HG02610 (cell line): ENCODE measurements around the gene CTNND2.
A peak's percentile ranks its signal among the peaks of the same experiment; 100 is the strongest.

Experiments
- ATAC-seq: cut with Tn5 transposase; IDR thresholded peaks from one replicate; pipeline ENCODE4 v1.9.1; 2021; ENCODE audit warnings: mild to moderate bottlenecking, moderate library complexity; ENCODE audit not compliant: unreplicated experiment

The CTNND2 gene

DNA sequence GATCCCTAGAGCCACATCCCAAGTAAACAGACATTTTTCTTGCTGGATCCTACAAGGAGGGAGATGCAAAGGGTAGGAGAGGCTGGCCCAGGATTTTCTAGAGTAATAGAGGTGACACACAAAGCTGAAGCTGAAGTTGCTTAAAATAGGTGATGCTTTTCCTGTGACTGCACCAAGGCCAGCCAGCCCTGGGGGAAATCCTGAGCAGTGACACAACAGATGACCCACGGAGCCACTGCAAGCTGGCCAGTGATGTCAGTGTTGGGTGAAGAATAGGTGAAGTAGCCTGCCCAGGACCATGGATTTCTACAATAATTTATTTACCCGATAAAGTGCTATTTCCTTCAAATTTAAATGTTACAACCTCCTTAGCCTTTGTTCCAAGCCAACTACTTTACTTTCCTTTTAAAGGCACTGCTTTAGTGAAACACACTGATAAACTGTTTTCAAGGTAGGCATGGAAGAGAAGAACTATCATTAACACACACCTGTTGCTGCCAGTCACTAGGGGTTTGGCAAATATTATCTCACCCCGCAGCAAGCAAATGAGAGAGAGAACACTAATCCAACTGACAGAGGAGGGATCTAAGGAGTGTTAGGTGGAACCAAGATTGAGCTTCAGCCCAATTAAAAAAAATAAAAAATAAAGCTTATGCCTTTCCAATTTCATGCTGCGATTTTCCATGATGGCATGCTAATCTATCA, 123.5 kb downstream of the CTNND2 start:
- ATAC-seq: no peak

DNA sequence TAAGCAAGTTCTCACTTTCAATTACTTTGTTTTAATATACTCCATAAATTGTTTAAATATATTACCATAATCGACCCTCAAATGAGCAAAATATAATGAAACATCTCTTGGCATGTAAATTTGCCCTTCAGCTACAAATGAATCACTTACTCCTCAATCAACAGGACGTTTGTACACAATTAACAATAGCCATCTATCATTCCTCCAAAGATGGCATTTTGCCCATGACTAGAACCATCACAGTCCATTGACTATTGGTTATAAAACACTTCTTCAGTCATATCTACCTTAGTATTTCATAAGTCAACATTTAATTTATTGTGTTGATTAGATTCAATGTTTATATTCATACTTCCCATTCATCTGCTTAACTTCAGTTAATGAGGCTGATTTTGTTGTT, 127.2 kb downstream of the CTNND2 start:
- ATAC-seq: no peak

DNA sequence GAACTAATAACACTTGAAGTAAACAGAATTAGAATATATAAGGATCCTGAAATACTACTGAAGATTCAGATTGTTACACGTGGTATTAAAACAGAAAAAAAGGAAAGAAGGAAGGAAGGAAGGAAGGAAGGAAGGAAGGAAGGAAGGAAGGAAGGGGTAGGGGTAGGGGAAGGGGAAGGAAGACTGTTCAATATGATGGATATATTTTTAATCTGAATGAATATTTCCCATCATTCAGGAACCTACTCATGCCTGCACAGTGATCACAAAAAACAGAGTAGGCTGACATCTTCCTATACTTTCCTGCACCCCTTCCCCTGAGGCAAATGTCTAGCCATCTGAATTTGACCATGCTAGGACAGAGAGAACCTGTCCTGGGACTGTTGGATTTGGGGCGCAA, 133.9 kb downstream of the CTNND2 start:
- no peak for ATAC-seq

DNA sequence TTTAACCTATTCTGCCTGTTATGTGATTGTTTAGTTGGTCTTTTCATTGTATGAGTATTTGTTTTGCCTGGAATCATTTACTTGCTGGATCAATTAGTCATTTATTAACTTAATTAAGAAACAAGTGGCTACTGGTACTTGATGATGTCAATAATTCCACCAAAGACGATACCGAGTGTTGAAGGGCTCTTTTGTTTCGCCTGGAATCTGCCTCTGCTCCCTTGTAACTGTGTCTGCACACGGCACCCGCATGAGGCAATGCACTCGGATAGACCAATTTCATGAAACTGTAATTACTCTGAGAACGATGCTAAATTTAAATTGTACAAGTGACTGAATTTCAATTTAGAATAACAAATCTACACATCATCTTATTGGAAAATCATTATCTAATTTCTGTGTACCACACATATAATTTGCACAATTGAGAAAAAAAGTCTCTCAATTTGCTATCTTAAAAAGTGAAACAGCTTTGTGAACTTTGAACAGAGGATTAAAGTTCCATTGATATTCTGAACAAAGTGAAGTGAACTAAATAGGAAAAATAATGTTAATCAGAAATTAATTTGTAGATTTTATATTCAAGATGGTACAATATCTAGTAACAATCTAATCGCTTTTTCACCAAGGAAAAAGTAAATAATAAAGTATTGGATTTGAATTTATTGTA, 143.2 kb downstream of the CTNND2 start:
- ATAC-seq: no peak

DNA sequence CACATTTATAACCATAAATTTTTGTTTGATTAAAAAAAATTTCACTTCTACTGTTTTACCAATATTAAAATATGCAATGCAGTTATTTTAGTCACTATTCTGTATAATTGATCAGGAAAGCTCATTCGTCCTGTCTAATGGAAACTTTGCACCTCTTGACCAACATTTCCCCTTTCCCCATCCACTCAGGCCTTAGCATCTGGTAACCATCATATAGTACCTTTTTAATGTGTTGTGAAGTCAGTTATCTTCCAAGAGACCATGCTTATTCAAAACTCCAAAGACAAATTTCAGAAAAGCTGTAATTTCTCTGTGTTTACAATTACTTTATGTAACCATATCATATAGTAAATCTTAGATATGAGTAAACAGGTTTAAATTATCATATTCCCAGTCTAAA, 145.9 kb downstream of the CTNND2 start:
- ATAC-seq: no peak

DNA sequence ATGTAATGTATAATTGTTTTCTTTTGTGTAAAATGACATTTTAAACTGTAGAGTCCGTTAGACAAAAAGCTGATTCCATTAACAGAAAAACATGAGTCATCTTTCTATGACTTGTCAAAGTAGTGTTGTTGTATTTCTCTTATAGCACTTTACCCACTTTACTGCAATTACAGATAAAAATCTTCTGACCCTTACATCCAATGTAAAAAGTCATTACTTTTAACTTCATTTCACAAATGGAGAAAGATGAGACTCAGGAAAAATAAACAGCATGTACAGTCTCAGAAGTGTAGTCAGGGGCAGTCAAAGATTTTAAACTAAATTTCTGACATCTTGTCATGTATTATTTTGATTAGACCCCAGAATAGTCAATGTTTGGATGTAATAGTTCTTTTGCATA, 146.6 kb downstream of the CTNND2 start:
- ATAC-seq: no peak

DNA sequence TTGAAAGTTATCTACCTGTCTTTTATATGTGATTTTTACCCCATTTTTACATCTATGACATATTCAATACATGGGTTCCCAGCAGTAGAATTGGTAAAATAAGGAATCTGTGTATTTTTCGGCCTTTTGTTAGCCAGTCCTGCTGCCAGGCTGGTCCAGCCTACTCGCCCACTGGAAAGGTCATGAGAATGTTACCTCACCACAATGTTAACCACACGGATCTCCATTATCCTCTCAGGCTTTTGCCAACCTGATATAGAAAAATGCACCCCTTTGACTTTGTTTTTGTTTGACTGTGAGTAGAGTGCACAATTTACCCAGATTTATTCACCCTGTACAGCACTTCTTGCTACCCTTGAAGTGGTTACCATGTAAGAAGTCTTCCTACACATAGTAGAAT, 167.2 kb downstream of the CTNND2 start:
- no peak for ATAC-seq

DNA sequence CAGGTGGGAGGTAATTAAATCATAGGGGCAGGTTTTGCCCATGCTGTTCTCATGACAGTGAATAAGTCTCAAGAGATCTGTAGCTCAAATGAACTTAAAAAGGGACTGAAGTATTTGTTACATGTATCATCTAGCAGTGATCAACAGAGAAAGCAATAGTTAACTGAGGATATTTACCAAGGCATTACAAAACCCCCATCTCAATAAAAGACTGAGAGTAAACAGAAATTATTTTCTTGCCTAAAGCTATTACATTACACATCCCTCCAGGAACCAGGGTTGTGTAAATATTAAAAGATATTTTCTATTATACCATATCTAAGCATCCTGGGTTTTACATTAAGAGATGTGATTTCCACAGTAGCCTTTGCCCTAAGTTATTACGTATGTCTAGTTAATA, 169.9 kb downstream of the CTNND2 start:
- no peak for ATAC-seq

DNA sequence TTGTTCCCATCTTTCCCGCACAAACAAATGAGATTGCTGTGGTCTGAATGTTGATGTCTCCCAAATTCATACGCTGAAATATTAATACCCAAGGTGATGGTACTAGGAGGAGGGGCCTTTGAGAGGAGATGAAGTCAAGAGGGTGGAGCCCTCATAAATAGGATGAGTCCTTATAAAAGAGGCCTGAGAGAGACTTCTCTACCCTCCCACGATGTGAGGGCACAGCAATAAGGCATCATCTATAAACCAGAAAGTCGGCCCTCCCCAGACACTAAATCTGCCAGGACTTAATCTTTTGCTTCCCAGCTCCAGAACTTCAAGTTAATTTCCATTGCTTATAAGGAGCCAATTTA, 170.4 kb downstream of the CTNND2 start:
- no peak for ATAC-seq

DNA sequence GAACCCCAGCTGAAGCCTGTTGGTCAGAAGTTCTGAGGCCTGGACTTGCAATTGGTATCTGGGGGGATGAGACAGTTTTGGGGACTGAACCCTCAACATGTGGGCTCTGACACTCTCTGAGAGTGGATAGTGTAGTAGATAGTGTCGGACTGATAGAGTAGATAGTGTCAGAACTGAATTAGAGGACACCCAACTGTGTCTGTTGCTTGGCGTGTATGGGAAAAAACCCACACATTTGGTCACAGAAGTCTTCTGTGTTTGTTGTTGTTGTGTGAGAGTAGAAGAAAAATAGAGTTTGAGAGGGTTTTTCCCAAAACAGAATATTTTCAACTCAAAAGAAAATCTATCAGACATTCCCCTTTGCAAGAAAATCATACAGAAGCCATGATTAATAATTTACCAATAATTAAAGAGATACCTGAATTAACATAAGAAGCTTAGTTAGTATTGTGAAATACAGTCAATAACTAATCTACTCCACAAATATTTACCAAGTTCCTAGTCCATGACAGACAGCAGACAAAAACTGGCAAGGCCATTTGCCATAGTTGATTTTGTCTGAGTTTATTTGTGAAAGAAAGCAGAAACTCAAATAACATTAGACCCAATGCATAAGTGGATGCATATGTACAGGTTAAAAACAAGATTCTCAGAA, 170.9 kb downstream of the CTNND2 start:
- no peak for ATAC-seq

DNA sequence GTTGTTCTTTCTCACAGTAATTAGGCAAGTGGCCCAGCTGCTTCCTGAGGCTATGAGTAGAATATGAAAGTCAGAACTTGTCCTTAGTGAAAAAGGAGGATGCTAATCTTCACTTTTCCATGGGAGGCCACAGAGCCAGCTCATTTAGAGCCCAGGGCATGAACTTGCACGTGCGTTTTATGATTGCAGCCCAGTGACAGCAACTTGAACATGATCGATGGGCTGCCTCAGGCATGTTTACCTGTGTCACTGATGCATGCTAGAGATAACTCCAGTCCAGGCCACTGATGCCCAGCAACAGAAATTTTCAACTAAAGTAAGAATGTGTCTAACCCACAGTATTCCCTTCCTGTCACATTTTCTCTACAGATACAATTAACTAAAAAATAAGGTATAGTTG, 179.3 kb downstream of the CTNND2 start:
- ATAC-seq: no peak

DNA sequence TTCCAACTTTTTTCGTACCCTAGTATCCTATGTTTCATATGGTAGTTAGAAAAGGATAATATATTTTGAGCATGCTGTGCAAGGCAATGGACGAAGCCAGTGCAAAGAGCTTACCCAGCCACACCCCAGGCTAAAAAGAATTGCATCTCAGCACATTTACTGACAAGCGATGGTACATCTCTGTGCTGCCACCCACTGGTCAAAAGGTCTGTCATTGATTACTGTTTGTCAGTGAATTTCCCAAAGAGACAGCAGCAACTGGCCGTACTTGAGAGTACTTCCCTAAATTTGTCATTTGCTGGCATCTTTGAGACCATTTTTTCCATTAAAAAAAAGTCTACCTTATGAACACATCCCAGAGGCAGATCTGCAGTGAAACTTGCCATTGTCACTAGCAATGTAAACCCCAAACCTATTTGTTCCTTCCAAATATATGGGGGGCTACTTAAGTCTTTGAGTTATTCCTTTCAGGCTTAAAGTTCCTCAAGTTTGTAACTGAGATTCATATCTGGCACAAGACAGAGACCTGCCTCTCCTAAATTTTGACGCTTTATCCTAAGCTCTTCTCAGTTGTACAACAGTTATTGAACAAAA, 184.3 kb downstream of the CTNND2 start:
- ATAC-seq: peak; percentile 55

DNA sequence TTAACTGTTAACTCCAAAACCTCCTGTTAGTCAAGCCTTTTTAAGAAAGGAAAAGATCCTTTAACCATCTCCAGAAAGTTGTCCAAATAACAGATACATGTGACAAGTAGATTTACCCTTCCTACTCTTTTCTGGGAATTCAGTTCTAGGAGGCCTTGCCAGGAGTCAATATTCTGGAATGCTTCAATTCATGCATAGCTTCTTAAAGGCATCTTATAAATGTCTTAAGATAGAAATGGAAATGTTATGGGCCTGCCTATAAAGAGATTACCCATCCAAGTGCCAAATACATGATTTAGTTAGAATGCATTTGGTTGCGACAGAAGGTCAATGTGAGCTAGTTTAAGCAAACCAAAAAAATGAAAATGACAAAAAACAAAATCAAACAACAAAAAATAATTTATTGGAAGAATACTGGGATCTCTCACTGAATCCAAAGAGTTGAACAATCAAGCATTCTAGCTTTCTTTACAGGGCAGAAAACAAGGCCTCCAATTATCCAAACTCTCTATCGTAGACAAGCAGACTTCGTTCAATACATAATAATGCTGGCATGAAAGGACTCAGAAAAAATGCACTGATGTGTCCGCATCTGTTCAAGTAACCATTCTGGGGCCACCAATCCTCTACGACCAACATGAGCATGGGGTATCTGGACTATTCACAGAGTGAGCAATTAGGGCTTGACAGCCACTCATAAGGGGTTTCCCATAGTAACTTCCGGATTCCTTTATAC, 188.6 kb downstream of the CTNND2 start:
- no peak for ATAC-seq

DNA sequence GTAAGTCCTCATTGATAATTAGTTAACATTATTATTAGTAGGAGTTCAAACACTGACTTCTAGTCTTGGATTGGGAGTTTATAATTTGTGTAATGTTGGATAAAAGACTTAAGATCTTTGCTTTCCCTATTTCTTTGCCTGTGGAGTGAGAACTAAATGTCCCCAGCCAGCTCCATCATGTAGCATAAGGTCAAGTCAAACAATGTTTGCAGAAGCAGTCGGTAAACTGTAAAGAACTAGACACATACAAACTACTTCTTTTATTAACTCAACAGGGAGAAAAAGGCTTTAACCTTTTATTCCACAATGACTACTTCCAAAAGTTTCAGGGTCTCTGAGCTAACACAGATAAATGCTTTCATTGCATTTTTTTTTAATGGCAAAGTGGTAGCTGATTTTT, 192.3 kb downstream of the CTNND2 start:
- ATAC-seq: no peak

DNA sequence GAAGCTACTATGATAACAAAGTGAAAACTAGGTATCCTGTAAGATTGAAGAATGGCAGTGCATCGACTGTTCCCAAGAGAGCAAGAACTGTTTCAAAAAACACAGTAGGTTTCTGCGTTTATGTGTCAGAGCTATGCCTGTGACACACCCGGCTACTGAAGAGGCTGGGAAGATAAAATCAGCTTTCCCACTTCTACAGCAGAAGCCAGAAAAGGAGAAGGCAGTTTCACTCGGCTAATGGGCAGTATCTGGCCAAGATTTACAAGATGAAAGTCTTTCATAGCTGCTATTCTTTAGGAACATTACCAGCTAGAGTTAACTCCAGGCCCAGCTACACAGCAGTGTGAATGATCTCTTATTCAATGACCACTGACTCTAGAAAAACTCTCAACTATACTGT, 195.2 kb downstream of the CTNND2 start:
- no peak for ATAC-seq

DNA sequence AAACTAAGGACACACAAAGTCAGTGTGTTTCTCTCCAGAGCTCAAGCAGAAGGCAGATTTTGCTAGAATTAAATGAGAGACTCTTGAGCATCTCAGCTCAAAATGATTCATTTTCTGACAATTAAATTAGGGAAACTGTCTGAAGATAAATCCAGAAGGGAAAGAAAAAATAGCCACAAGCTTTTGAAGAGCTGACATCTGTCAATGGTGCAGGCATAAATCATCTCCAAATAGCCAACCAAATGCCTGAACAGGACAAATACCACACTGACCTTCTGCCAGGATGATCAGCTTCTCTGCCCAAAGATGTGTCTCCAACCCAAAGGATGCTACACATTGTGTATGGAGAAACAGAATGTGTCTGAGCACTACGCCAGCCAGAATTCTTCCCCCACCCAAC, 199.3 kb downstream of the CTNND2 start:
- no peak for ATAC-seq

DNA sequence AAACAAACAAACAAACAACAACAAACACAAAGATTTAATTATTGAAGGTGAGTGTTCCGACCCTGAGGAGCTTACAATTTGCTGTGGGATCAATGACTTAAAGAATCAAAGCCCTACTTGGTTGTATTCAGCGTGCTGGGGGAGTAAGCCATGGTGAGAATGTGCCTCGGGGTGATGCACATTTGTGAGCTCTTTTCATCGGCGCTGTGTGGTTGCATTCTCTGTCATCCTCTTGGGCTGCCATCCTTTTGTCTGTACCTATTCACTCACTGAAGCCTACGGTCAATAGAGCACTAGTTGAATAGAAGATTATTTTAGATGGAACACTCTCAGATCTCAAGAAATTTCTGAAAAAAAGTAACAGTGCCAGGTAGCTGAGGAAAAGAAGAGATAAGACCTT, 203.9 kb downstream of the CTNND2 start:
- no peak for ATAC-seq

DNA sequence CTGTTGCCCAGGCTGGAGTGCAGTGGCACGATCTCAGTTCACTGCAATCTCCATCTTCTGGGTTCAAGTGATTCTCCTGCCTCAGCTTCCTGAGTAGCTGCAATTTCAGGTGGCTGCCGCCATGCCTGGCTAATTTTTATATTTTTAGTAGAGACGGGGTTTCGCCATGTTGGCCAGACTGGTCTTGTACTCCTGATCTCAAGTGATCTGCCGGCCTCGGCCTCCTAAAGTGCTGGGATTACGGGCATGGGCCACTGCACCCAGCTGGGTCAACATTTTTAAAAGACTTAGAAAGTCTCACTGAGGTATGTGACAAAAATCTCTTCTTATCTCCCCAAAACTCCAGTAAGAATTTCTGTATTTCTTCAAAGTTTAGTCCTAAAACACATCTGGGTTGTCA, 211.6 kb downstream of the CTNND2 start:
- ATAC-seq: no peak

DNA sequence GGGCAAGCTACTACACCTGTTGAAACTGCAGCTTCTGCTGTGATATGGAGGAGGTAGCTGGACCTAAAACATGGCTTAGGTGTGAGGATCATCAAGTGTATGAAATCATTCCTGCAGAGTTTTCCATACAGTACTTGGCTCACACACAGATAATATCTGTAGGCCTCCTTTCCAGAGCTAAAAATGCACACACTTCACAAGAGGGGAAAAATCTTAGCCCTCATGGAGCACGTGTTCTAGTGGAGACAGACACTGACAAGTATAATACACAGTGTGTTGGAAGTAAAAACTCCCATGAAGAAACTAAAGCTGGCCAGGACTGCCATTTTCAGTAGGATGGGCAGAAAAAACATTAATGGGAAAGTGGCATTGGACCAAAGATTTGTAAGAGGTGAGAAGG, 216.7 kb downstream of the CTNND2 start:
- ATAC-seq: no peak

DNA sequence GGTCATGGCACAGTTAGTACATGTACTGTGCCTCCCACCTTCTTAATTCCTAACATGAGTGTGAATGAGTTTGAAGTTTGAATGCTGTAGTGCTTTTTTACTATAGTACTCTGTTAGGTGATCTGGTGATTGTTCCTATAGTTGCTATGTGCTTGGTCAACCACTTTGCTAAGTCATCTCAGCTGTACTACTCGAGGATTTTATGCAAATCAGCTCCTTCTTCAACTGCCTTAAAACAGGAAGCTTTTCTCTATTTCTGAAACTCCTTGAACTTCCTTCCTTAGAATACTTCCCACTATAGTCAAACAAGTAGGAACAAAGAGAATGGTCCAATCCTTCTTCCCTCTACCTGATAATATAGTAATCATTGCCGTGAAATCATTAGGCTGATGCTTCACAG, 219.6 kb downstream of the CTNND2 start:
- no peak for ATAC-seq

DNA sequence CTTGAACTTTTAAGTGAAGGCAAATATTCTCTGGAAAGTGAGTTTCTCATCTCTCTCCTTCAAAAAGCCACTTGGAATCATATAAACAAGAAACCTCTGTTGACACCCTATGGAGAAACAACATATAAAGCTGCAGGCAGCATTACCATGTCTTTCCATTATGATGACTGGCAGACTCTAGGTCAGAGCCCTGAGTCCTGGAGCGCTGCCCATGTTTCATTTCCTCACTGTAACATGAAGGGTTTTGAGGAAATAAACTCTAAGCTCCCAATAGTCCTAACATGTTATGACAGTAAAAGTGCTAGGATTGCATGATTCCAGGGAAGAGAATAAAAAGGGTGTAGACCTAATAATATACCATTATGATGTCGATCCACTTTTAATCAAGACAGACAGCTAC, 220.6 kb downstream of the CTNND2 start:
- ATAC-seq: no peak
